ENCODE data around the gene ADAD2.

ADAD2 gene

DNA sequence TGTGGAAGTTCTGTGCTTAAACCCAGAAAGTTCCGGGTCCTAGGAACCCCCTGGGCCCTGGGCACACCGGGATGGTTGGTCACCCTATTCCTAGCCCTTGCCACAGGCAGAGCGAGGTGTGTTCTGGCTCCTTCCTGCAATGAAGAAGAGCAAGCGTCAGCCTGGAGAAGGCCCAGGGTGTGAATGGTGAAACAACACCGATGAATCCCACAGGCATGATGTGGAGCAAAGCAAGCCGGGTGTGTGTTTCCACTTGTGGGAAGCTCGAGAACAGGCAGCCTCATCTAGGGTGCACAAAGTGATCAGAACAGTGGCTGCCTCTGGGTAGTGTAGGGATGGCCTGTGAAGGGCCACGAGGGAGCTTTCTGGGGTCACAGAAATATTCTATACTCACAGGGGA is 35.1 kb downstream of the ADAD2 start:
- no peak for DNase-seq

DNA sequence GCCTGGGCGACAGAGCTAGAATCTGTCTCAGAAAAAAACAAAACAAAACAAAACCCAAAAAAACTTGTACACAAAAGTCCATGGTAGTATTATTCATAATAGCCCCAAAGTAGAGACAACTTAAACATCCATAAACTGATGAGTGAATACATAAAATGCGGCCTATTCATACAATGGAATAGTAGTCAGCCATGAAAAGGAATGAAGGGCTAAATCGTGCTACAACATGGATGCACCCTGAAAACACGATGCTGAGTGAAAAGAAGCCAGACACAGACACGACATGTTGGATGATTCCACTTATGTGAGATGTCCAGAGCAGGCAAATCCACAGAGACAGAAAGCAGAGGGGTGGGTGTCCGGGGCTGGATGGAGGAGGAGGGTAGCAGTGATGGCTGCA is 36.6 kb downstream of the ADAD2 start:
- DNase-seq: no peak

DNA sequence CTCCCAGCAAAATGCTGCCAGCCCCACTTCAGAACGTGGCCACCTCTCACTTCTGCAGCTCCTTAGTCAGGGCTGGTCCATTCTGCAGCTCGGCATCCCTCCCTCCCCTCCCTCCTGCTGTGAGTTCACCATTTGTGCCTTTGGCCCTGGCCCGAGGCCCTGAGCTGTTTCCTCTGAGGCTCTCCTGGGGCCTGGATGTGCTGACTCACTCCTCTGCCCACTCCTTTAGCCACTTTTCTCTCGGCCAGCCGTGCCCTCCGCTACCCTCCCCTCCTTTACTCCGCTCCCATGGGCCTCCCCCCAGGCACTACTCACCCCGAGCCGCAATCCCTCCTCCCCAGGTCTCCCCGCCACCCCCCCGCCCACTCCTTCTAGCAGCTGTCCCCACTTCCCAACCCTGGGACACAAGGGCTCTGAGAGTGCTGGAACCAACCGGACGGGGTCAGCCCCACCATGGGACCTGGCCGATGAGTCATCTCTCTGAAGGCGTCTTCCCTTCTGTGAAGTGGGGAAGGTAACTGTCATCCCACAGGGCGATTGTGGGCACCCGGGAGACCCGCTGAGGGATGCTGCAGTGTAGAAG is 37.4 kb downstream of the ADAD2 start:
- no peak for DNase-seq

DNA sequence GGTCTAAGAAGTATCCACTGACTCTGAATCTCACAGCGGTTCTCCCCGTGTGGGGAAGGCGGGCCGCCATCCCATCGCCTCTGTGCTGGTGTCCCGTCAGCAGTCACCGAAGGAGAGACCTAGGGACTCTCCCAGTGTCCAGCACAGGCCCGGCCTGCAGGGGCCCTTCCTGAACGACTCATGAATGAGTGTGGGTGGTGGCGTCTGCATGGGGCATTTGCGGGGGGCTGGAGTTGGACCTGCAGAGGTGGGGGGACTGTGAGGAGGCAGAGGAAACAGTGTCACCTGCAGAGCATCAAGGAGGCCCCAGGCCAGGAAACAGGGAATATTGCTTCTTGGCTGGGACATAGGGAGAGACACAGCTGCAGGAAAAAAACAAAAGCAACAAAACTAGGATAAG is 38.5 kb downstream of the ADAD2 start:
- no peak for DNase-seq

DNA sequence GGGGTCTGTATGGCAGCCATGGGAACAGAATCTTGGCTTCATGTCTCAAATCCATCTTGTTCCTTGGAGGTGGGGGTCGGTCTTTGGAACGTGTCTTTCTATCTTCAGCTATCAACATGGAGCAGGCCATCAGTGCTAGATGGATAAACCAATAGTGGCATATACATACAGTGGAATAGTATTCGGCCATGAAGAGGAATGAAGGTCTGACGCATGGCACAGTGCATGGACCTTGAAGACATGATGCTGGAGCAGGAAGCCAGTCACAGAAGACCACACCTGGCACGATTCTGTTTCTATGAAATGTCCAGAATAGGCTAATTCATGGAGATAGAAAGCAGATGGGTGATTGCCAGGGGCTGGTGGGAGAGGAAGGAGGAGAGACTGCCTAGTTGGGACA is 41.1 kb downstream of the ADAD2 start:
- DNase-seq: no peak

DNA sequence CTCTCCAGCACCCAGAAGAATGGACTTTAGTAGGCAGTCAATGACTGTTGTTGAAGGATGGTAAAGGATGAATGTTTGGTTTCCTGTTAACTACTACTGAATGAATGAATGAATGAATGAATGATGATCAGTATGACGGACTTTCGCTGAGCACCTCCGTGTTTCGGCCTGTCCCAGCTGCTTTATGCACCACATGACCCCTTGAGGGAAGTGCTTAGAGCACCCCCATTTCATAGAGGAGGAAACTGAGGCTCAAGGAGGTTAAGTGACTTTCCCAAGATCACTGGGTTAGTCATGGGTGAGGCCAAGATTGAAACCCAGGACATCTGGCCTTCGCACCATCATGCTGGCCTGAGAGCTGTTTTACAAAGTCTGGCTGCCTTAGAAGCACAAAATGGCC is 42.0 kb downstream of the ADAD2 start:
- DNase-seq: no peak

DNA sequence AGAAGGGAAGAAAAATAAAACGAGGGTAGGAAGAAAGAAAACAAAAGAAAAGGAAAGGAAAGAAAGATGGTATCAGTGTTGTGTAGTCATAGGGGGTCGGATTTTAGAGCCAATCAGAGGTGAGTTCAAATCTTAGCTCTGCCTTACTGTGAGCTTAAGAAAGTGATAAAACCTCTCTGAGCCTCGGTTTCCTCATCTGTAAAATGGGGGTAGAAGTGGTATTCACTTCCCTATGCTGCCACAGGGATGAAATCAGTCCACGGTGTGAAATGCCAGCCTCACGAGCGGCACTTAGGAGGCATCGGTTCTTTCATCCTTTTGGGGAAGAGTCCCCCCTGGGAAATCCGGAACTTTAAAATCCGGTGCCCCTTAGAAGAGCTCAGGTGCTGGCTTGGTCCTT is 42.8 kb downstream of the ADAD2 start:
- no peak for DNase-seq

DNA sequence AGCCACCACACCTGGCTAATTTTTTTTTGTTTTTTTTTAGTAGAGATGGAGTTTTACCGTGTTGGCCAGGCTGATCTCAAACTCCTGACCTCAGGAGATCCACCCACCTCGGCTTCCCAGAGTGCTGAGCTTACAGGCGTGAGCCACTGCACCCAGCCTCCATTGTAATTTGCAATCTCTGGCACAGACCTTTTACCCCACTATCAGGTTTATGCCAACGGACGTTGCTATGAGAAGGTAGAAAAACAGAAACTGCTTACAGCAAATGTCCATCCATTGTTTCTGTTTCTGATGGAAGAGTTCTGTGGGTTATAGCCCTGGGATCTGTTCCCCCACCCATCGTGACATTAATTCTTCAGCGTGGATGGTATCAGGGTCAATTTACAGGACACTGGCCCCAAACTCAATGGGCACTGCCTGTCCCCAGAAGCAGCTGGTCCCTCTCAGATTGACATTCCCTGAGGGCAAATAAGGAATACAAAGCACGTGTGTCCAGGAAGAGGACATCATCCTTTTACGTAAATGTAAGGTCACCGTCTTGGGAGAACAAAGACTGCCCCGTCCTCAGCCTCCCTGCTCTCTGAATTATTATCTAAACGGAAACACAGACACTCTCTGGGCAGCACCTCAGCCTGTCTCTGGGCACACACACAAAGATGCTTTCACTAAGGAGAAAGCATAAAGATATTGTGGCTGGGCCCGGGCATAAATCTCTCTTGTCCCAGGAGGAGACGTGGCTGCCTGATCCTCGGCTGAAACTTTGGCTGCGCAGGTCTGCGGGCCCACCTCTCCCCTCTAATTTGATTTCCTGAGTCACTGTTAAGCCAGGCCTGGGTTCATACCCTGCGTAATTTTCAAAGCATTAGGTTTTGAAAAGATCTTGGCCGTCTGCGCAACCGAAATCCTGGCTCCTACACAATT is 43.6 kb downstream of the ADAD2 start:
- no peak for DNase-seq

DNA sequence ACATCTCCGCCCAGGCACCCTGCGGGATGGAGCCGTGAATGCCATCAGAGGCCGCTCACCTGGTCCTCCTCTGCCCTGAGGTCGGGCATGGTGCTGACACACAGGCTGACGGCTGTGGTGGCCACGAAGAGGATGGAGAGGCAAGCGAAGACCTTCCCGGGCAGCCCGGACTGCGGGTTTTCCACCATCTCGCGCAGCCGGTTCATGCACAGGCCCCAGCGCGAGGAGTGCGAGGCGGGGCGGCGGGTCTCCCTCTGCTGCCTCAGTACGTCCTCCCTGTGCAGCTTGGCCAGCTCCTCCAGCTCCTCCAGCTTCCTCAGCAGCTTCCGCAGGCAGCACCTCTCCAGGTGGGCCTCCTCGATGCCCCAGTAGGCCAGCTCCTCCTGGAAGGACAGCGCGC is 45.7 kb downstream of the ADAD2 start:
- no peak for DNase-seq

DNA sequence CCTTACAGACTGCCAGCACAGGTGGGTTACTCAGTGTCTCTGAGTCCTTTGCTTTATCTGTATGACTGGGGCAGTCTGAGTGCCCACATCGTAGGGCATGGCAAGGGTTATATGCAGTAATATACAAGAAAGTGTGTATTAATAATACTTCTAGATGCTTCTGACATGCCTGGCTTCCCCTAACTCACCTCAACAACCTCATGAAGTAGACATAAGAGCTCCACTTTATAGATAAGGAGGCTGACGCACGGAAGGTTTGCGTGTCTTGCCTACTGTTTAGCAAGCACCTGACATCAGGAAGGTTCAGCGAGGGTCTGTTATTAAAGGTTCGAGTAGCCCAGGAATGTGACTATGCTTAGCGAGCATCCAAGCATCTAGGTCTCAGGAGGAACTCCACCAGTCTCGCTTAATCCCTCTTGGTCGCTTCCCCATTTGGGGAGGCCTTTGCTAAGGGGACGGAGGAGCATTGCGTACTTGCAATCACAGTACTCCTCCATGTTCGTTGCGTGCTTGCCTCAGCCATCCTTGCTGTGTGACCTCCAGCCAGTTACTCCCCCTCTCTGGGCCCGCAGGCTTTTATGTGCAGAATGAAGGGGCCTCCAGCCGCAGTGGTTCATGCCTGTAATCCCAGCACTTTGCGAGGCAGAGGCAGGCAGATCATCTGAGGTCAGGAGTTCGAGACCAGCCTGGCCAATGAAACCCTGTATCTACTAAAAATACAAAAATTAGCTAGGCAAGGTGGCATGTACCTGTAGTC is 47.2 kb downstream of the ADAD2 start:
- DNase-seq: no peak

DNA sequence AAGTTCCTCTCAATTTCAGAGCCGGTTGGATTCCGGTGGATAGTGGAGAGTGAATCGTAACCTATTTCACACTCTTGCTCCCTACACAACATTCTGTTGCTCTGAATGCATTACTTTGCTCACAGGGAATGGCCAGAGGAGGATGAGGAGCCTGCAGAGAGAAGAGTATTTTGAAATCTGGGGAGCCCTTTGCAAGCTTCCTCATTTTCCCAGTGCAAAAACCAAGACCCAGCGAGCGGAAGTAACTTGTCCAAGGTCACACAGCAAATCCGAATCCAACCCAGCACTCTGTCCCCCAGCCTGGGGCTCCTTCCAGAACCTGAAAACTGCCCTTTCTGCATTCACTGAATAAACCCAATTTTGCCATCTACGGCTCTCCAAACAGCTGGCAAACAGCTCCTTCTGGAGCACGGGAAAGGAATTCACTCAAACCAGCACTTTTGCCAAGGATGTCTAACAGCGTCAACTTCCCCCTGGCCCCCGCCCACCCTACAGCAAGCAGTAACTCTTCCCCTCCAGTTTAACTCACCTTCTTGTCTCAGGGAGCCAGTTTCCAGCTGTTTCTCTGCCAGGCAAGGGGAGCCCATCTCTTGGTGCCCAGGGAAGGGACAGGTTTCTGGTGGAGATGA is 48.3 kb downstream of the ADAD2 start:
- no peak for DNase-seq

DNA sequence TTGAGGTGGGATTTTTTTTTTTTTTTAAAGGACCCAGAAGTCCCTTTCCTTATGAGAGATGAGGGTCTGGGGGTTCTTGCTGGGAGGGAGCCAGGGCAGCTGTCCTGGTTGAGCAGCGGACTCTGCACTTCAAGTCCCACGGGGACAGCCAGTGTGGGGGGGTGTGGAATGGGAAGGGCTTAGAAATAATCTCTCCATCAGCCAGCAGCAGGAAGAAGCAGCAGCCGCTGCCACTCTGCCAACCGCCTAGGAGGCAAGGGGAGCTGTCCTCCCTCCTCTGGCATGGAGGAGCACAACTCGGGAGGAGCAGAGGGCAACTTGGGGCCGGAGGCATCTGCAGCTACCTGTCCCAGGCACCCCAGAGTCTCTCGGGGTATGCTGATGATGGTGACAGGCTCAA is 49.0 kb downstream of the ADAD2 start, which contains the start of gene KCNG4:
Gene KCNG4, minus strand, starts transcription at position 104 of the 400 bp plus-strand sequence. CDS start 2,527 bp downstream, outside the sequence.
- no peak for DNase-seq

DNA sequence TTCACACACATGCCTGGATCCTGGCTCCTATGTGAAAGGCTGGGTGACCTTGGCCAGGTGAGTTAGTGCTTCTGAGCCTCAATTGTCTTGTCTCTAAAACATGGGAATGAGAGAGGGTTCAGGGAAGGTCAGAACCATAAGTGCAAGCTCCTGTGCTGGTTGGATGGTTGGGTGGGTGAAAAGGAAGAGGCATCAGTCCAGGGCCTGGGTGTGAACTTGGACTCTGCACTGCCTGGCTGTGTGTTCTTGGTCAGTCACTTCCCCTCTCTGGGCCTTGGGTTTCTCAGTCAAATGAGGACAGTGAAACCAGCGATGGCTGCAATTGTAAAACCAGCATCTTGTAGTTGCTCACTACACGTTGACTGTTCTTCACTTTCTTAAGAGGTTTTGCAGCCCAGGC is 49.5 kb downstream of the ADAD2 start:
- DNase-seq: no peak

DNA sequence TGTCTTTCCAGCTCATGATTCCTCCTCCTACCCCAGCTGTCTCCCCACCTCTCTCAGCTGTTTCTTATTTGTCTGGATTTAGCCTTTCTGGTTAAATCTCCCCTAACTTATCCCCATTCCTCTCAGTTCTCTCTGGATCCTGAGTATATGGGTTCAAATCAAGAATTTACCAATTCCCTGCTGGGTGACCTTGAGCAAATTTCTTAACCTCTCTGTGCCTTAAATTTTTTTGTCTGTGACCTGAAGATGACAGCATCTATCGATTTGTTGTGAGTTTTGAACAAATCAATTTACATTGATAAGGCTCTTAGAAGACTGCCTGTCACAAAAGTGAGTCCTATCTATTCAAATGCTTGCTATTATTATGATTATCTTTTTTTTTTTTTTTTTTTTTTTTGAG is 50.8 kb downstream of the ADAD2 start:
- DNase-seq: no peak

DNA sequence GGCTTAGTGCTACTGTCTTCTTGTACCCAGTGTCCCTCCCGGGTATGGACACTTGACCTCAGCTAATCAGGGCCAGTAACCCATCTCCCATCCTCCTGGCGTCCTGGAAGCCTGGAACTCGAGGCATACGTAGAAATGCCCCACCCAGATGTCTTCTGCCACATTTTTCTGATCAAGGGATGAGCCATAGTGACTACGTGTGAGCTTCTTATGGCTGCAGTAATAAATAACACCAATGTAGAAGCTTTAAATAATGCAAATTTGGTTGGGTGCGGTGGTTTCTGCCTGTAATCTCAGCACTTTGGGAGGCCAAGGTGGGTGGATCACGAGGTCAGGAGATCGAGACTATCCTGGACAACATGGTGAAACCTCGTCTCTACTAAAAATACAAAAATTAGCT is 51.9 kb downstream of the ADAD2 start:
- no peak for DNase-seq

DNA sequence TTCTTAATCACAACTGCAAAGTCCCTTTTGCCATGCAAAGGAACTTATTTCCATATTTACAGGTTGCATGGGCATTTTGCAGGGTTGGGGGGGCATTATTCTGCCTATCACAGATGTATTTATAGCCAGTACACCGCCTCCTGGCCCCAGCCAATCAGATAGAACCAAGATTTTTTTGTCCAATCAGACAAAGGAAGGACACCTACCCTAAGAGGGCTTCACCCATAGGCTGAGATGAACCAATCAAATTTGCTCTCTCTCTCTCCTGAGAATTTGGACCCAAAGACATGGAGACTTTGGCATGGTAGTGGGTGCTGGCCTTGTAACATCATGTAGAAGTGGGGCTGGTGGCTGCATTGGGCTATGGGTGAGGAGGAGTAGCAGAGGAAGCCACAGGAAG is 52.8 kb downstream of the ADAD2 start:
- DNase-seq: no peak

DNA sequence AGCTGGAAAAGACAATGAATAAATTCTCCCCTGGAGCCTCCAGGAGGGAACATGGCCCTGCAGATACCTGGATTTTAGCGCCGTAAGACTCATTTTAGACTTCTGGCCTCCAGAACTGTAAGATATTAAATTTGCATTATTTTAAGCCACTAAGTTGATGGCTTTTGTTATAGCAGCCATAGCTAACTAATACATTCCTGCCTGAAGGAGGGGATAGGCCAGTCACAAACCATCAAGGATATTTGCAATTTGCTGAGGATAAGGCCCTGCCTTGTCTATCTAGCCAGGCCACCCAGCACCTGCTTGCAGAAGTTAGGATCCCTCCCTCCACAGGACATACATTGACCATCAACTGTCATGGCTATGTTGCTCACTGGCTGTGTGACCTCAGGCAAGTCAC is 53.8 kb downstream of the ADAD2 start:
- DNase-seq: no peak

DNA sequence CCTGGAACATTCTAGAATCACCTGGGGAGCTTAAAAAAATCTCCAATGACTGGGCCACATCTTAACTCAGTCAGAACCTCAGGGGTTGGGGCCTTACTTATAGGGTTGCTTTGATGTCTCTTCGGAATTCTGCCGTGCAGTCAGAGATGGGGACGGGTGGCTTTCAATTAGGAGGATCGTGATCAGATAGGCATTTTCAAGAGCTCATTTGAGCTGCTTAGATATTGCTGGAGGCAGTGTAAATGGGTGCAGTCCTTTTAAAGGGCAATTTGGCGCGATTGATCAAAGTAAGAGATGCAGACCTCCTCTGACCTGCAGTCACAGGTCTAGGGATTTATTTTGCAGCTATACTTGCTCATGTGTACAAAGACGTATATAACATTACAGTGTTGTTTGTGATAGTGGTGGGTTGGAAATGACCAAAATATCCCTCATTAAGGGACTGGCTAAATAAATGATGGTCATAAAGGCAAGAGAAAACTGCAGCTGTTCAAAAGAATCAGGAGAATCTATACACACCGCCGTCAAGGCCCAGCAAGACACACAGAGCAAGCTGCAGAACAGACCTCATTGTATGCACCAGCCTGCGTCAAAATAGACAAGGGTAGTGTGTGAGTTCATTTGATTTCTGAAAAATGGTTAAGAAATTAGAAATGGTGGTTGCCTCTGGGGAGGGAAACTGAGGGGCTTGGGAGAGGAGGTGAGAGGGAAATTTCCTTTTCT is 55.2 kb downstream of the ADAD2 start:
- DNase-seq: no peak

DNA sequence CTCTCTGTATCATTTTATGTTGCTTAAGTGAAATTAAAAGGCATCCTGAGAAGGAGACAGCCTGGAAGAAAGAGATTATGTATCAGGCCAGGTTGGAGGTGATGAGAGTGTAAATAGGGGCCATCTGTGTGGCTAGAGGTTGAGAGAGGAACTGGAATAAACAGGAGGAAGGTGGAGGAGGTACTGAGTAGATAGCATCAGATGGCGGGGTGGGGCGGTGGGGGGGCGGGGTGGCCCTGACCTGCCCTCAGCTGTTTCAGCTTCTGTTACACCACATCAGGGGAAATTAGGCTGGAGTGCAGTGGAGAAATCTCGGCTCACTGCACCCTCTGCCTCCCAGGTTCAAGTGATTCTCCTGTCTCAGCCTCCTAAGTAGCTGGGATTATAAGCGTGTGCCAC is 55.7 kb downstream of the ADAD2 start:
- DNase-seq: no peak
